ENCODE results near the gene SLC2A9. TPM values are rescaled to one million over a fixed set of nuclear protein-coding genes. Genes with fewer than 3 reads are reported as not detected.

Gene SLC2A9
- total and polyA plus RNA-seq, 2 donors (not counting 3 experiments of a cell fraction or from before 2014, with no cell fraction given) = 1.6 to 1.8 TPM

- H3K4me2 ChIP-seq (ENCODE audit: insufficient read depth, low read length) = no peak overlapping the region
- dilution Hi-C loops (cut with MboI; ENCODE audit: extremely low pct_ligation_motif_present, low sequenced_read_pairs) = no loop called here
- no peaks in the 10 kb centered on the region for H3K79me2 ChIP-seq (ENCODE audit: control insufficient read depth, insufficient read depth, low read length)
- H3K9ac ChIP-seq (replicated peaks; ENCODE audit: extremely low read depth, insufficient read depth, low read length) = no peak overlapping the region
- no TSS peak for BruUV-seq (replicated peaks)
- ChIA-PET POLR2A (no interaction called here), CTCF (no interaction called here)
- no peaks in the 10 kb centered on the region for H3K9me3 ChIP-seq (replicated peaks; ENCODE audit: control insufficient read depth, insufficient read depth, low read length)
- TF ChIP-seq JUN (IDR thresholded peaks at IDR 0.05; ENCODE audit: borderline replicate concordance, insufficient read depth, insufficient read length, low read depth) (no peak), MYC (IDR thresholded peaks at IDR 0.05; ENCODE audit: low read depth, low read length) (no peak), POLR2AphosphoS5 (IDR thresholded peaks at IDR 0.05; ENCODE audit: insufficient read depth, low read depth, low read length) (no peak), FOS (IDR thresholded peaks at IDR 0.05; ENCODE audit: borderline replicate concordance, insufficient read depth, low read length) (no peak), GATA2 (IDR thresholded peaks at IDR 0.05; ENCODE audit: insufficient read depth, insufficient read length, low read depth, low read length) (no peak), MAX (IDR thresholded peaks at IDR 0.05; ENCODE audit: insufficient read depth, insufficient read length) (no peak), CTCF (IDR thresholded peaks at IDR 0.05; ENCODE audit: extremely low read depth in 1 of 2, insufficient read depth in 1 of 2, low read depth in 1 of 2, low read length in 2 of 2) (no peak), EZH2 (IDR thresholded peaks at IDR 0.05; ENCODE audit: borderline replicate concordance, low read depth, low read length, severe bottlenecking) (no peak), POLR2A (IDR thresholded peaks at IDR 0.05; ENCODE audit: low read depth, low read length) (no peak)
- H3K9me1 ChIP-seq (replicated peaks; ENCODE audit: control insufficient read depth, extremely low read depth, insufficient read depth, low read length) = no peaks in the 10 kb centered on the region
- no peak overlapping the region for H3K4me3 ChIP-seq (replicated peaks in 1 of 3; ENCODE audit: insufficient read depth in 1 of 3, low read depth in 1 of 3, low read length in 3 of 3)
- intact Hi-C loops (cut with micrococcal nuclease) = no loop called here
- no peaks in the 10 kb centered on the region for H4K20me1 ChIP-seq (replicated peaks; ENCODE audit: control insufficient read depth, extremely low read depth, insufficient read depth, low read length)
- FAIRE-seq = no peak
- no peak overlapping the region for H3K27ac ChIP-seq (ENCODE audit: insufficient read depth, low read depth, low read length)
- no peak for DNase-seq (ENCODE audit: low read depth, low spot score)
- H2AFZ ChIP-seq (ENCODE audit: low read depth, low read length) = no peak overlapping the region
- no peaks in the 10 kb centered on the region for H3K27me3 ChIP-seq (ENCODE audit: control insufficient read depth in 2 of 2, insufficient read depth in 2 of 2, low read length in 2 of 2)
- H3K4me1 ChIP-seq (ENCODE audit: control insufficient read depth, extremely low read depth, insufficient read depth, low read length) = no peaks in the 10 kb centered on the region
- H3K36me3 ChIP-seq (ENCODE audit: control insufficient read depth in 2 of 2, extremely low read depth in 1 of 2, insufficient read depth in 2 of 2, low read length in 2 of 2) = no peaks in the 10 kb centered on the region
Measured at GRCh38 chr4:9932771-9933170, 88.5 kb downstream of the SLC2A9 start.
